ENCODE data around the gene RNF150.

RNF150 gene

GRCh38 chr4:140903522-140904475 lies 229.5 kb downstream of the RNF150 start:
- no peak for FAIRE-seq

DNA sequence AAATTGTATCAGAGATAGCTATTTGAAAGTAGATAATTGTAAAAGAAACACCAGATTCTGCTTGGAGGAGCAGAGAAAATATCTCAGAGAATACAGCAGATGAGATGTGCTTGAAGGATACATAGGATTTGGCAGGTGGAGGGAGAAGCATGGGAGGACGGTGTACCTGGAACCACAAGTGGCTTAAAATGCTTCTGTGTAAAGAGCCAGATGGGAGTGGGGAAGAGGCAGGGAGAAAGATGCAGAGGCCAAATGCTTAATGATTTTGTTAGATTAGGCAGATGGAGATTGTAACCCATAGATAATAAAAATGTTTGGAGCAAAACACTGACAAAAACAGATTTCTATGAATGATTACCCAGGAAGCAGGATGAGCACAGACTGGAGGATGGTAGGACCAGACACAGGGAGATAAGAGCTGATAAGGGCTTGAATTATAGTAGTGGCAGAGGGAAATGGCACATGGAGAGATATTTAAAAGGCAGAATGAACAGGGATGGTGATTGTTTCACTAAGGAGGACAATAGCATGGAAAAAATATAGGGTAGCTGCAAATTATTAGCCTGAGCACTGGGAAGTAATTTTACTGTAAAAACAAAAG lies 231.4 kb downstream of the RNF150 start:
- no peak for FAIRE-seq

DNA sequence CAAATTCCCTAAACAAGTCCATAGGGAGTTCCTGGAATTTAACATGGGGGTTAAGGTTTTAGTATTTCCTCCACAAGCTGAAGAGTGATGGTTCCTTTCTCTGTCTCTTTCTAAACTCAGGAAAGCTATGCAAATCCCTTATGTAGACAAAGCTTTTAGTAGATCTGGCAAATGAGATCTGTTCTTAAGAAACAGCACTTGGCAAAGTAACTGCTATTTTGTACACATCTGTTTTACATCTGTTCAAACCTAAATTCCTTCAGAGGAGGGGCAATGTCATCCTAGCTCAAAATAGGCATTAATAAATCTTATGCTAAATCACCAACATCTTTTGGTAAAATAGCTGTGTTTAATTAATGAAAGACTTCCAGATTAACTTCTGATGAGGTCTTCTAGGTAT lies 239.3 kb downstream of the RNF150 start:
- FAIRE-seq, result no peak

- no peak for FAIRE-seq
Measured at GRCh38 chr4:140888054-140888453, 245.2 kb downstream of the RNF150 start.

GRCh38 chr4:140887467-140887866 lies 245.8 kb downstream of the RNF150 start:
- FAIRE-seq, result no peak

DNA sequence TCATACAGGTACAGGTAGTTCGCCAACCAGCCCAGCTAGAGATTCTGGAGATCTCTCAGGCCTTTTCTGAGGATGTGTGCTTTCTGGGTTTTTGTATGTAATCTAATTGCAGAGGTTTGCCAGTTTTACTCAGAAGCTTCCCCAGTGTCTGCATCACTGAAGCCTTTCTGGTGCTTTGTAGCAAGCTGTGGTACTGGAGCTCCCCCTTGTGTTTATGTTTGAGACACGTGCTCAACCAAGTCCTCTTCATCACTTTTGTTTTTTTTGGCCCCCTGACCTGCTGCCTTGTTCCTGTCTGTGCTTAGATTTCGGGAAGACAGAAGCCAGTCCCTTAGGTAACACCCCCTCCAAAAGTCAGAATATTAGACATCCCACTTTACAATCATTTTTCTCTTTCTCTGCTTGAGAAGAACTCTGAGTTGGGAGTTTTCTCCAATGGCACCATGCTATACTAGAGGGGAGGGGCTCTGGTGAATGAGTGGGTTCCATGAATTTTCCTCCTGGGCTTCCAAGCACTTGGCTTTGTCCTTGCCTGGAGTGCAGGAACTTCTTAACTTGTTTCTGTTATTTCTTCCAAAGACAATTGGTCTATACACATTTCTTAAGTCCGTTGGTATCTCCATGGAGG lies 248.7 kb downstream of the RNF150 start:
- peak; percentile 68 for FAIRE-seq

DNA sequence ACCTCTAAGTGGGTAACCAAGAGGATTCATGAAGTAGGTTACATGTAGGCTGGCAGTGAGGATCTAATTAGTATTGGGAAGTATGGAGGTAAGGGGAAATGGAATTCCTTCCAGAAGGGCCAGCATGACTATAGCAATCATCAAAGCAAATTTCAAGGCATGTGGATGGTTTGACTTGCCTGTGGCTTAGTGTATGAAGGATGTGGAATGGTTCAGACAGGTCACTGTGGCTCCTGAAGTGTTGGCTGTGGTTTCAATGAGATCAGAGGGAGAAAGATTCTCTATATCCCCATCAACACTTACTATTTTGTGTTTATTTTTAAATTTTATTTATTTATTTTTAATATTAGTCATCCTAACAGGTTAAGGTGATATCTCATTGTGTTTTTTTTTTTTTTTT lies 255.5 kb downstream of the RNF150 start:
- no peak for FAIRE-seq

DNA sequence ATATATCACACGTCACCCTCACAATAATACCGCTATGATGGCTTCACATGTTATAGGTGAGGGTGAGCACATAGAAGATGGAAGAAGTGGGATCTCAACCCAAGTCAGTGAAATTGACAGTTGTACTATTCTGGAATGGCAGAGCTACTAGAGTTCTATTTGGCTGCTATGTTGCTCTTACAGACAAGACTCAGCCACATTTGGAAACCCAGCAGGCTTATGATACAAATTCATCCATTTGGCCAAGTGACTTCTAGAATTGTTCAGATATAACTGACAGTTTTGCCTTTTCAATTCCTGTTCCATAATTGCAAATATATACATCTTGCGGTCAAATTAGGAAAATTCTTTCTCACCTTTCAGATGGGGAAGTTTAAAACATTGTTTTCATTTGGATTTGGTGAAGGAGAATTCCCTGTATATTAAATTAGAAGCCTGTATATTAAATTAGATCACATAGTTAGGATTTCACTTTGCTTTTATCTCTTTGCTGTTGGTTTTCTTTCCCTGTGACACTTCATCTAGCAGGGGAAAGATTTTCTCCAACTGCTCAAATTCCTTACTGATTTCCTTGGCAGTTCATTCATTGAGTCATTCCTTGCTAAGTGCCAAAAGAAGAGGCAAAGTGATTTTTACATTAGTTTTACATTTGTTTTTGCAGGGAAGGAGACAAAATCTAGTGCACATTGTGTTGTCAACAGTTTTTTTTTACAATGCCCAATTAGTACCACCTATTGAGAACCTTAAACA lies 256.5 kb downstream of the RNF150 start:
- FAIRE-seq, result no peak

GRCh38 chr4:140875746-140876452 lies 257.4 kb downstream of the RNF150 start:
- no peak for FAIRE-seq

DNA sequence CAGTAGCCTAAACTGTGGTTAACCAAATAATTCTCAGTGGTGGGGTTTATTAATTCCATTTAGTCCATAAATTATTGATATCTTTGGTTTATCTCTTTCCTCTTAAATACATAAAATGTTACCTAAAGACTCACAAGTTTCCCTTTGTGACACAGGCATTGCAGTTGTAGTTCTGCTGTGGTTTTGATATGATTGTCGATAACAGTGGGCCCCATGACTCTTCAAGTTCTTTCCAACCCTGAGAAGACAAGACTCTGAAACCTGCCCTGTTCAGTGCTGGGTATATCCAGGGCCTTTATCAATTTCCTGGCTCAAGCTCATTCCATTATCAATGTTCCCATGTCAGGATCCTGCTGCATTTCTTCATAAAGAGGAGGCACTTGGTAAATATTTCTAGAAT lies 259.2 kb downstream of the RNF150 start:
- FAIRE-seq, result no peak

DNA sequence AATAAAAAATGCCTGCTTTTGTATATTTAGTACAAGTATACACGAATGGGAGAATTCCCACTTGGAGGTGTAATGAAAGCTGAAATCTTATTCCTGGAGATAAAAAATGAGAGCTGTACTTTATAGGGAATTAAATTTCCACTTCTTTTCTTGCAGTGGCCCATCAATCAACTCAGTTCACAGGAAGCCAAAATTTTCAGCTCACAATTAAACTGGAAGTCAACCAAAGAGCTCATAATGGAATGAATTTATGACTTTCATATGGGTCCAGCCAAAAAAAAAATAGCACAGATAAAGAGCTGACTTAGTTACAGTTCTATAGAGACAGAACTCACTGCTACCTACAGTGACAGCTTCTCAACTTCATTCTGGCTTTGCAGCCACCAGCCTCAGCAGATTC lies 261.9 kb downstream of the RNF150 start:
- FAIRE-seq, result no peak

GRCh38 chr4:140870427-140870826 lies 262.8 kb downstream of the RNF150 start:
- no peak for FAIRE-seq

DNA sequence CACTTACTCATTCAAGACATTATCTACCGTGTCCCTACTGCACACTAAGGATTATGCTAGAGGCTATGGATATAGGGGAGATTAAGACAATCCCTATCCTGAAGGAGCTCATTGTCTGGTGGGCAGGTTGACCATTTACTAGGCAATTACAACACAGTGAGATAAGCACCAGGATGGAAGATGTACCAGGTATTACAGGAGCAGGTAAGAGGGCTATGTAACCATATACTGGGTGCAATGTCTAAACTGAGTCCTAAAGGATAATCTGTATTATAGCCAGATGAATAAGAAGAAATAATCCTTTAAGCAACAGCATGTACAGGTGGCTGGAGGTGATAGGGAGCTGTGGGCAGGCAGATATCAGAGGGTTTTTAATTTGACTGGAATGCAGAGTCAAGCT lies 263.8 kb downstream of the RNF150 start:
- FAIRE-seq, result no peak

DNA sequence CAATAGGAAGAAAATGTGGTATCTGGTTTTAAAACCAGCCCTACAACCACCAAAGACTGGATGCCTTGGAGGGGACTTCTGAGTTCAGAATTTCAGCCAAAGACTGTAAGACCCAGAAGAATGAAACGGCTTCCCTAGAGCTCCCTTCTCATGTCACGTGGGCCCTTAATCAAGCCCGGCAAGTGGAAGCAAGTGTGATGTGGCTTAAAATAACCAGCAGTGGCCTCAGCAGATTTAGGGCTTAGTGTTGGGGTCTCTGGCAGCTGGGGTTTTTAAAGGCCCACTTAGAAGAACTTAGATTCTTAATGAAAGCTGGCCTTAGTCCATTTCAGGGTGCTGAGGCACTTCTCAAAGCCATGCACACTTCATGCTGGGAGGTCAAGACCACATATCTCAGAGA lies 265.9 kb downstream of the RNF150 start:
- no peak for FAIRE-seq

GRCh38 chr4:140866492-140867005 lies 266.7 kb downstream of the RNF150 start:
- FAIRE-seq, result peak; percentile 55

GRCh38 chr4:140865253-140866217 lies 267.7 kb downstream of the RNF150 start:
- no peak for FAIRE-seq

DNA sequence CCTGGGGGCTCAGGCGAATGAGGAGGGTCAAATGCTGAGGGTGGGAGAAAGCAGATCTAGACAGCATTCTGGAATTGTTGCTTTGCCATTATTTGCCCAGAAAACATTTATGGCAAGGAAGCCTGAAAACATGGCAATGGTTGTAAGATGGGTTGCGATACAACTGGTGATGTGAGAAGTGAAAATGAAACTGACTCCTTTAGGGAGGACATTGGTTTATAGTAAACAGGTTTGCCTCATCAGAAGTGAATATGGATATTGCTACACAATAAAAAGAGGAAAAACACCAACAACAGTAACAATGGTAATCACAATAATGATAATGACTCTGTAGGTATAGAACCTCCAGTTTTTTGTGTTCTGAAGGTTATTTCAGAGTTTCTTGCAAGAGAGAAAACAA lies 270.1 kb downstream of the RNF150 start:
- no peak for FAIRE-seq

DNA sequence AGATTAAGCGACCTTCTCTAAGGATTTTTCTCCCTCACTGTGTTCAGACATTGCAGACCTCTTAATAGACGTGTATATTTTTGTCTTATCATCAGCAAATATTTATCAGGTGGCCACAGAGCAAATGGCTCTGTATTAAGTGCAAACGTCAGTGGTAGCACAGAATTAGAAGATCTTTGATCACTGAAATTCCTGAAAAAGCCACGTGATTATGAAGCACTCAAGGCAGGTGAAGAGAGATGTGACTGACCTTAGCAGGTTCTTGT lies 271.2 kb downstream of the RNF150 start:
- FAIRE-seq, result no peak

DNA sequence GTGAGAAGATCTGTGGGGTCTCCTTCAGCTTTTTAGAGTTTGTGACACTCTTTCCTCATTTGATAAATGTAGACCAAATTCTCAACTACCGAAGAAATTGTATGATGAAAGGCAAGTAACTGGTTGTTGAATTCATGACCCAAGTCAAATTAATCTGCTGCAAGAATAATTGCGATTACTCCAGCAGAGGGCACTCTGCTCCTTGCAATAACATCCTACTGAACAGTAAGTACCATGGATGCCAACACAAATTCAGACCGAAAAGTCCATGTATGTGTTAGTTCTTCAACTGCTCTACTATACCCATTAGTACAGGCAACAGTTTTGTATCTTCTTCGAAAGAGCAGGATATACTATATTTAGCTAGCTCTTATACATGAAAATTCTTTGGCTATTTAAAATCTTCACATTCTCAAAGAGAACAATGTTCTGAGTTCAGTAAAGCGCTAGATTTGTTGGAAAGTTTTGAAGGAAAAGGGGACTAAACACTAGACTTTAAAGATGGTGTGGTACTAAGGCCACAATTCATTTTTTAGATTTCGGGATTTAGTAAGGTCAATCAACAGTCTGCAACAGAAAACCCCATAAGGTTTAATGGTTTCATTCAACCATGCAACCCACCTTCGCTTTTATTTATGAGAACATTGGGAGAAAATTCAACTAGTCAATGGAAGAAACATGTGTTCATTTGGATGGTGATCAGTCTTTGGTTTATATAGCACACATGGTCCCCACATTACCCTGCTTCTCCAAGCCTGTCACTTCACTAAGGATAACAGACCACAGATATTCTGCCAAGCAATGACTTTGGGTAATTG lies 271.7 kb downstream of the RNF150 start:
- FAIRE-seq, result peak; percentile 99

- no peak for FAIRE-seq
Measured at GRCh38 chr4:140858897-140859296, 274.4 kb downstream of the RNF150 start.
